H9 (cell line): ENCODE measurements around the gene NFATC1. TPM values are rescaled to one million over a fixed set of nuclear protein-coding genes. Genes with fewer than 3 reads are reported as not detected.

Experiments
- DNase-seq: peaks from one replicate; pipeline ENCODE4 v3.0.0-alpha.2; 2017
- H2AFZ ChIP-seq: one replicate; pipeline ENCODE4 v1.6.1; 2013; ENCODE audit warnings: mild to moderate bottlenecking, low read length, control low read depth, moderate library complexity
- H2AK5ac ChIP-seq: 2 replicates; pipeline ENCODE4 v1.6.1; 2013; ENCODE audit warnings: low read length, control low read depth, mixed read lengths; ENCODE audit not compliant: insufficient read length
- H2BK120ac ChIP-seq: one replicate; pipeline ENCODE4 v1.6.1; 2013; ENCODE audit warnings: low read depth, mild to moderate bottlenecking, low read length, control low read depth, inconsistent platforms; ENCODE audit not compliant: poor library complexity, severe bottlenecking
- H2BK12ac ChIP-seq: 2 replicates; pipeline ENCODE4 v1.6.1; 2013; ENCODE audit warnings: low read length, control low read depth, mixed read lengths, low read depth; ENCODE audit not compliant: insufficient read length
- H2BK15ac ChIP-seq: 2 replicates; pipeline ENCODE4 v1.6.1; 2013; ENCODE audit warnings: low read depth, low read length, control low read depth
- H2BK20ac ChIP-seq: one replicate; pipeline ENCODE4 v1.6.1; 2013; ENCODE audit warnings: low read depth, mild to moderate bottlenecking, low read length, control low read depth, inconsistent platforms; ENCODE audit not compliant: poor library complexity, severe bottlenecking
- H2BK5ac ChIP-seq: 2 replicates; pipeline ENCODE4 v1.6.1; 2013; ENCODE audit warnings: low read length, control low read depth, mixed read lengths; ENCODE audit not compliant: insufficient read length
- H3K14ac ChIP-seq: 2 replicates; pipeline ENCODE4 v1.6.1; 2013; ENCODE audit warnings: low read length, control low read depth; ENCODE audit not compliant: insufficient read depth
- H3K18ac ChIP-seq: 2 replicates; pipeline ENCODE4 v1.6.1; 2013; ENCODE audit warnings: low read depth, mild to moderate bottlenecking, mixed read lengths, low read length, control low read depth; ENCODE audit not compliant: insufficient read length
- H3K23ac ChIP-seq: 2 replicates; pipeline ENCODE4 v1.6.1; 2013; ENCODE audit warnings: low read length, control low read depth, mixed read lengths, low read depth; ENCODE audit not compliant: insufficient read length
- H3K23me2 ChIP-seq: 2 replicates; pipeline ENCODE4 v1.6.1; 2013; ENCODE audit warnings: low read depth, mild to moderate bottlenecking, mixed read lengths, low read length, control low read depth; ENCODE audit not compliant: insufficient read length, poor library complexity, severe bottlenecking
- H3K27ac ChIP-seq: 2 replicates; pipeline ENCODE4 v1.5.1; 2013; ENCODE audit warnings: low read length, control low read depth, mixed read lengths, low read depth; ENCODE audit not compliant: insufficient read length
- H3K27me3 ChIP-seq: 2 replicates; pipeline ENCODE4 v1.6.1; 2013; ENCODE audit warnings: low read length, control low read depth, inconsistent platforms; ENCODE audit not compliant: insufficient read depth
- H3K4ac ChIP-seq: 2 replicates; pipeline ENCODE4 v1.6.1; 2013; ENCODE audit warnings: low read depth, mild to moderate bottlenecking, control low read depth, inconsistent platforms, low read length, moderate library complexity
- H3K4me1 ChIP-seq: 2 replicates; pipeline ENCODE4 v1.6.1; 2013; ENCODE audit warnings: low read length, control low read depth, inconsistent platforms; ENCODE audit not compliant: insufficient read depth
- H3K4me2 ChIP-seq: 2 replicates; pipeline ENCODE4 v1.6.1; 2013; ENCODE audit warnings: low read length, control low read depth, mixed read lengths; ENCODE audit not compliant: insufficient read length, insufficient read depth
- H3K56ac ChIP-seq: 2 replicates; pipeline ENCODE4 v1.6.1; 2013; ENCODE audit warnings: low read depth, mild to moderate bottlenecking, mixed read lengths, low read length, control low read depth; ENCODE audit not compliant: insufficient read length
- H3K79me1 ChIP-seq: 2 replicates; pipeline ENCODE4 v1.6.1; 2013; ENCODE audit warnings: low read depth, mild to moderate bottlenecking, moderate library complexity, low read length, control low read depth, inconsistent platforms; ENCODE audit not compliant: insufficient read depth, poor library complexity, severe bottlenecking
- H3K79me2 ChIP-seq: 2 replicates; pipeline ENCODE4 v1.6.1; 2013; ENCODE audit warnings: low read length, control low read depth, inconsistent platforms; ENCODE audit not compliant: insufficient read depth
- H3K9ac ChIP-seq: 2 replicates; pipeline ENCODE4 v1.6.1; 2013; ENCODE audit warnings: low read length, control low read depth, mixed read lengths; ENCODE audit not compliant: insufficient read length; ENCODE audit errors: extremely low read depth
- H3K9me3 ChIP-seq: one replicate; pipeline ENCODE4 v1.6.1; 2013; ENCODE audit warnings: low read depth, low read length, inconsistent platforms; ENCODE audit not compliant: control insufficient read depth
- H3T11ph ChIP-seq: one replicate; pipeline ENCODE4 v1.6.1; 2013; ENCODE audit warnings: mild to moderate bottlenecking, low read length, control low read depth, inconsistent platforms
- H4K20me1 ChIP-seq: one replicate; pipeline ENCODE4 v1.6.1; 2013; ENCODE audit not compliant: control insufficient read depth, insufficient read length, insufficient read depth
- H4K5ac ChIP-seq: 2 replicates; pipeline ENCODE4 v1.6.1; 2013; ENCODE audit warnings: low read depth, mild to moderate bottlenecking, mixed read lengths, low read length, control low read depth; ENCODE audit not compliant: insufficient read length
- H4K8ac ChIP-seq: replicated peaks from 2 replicates; pipeline ENCODE4 v1.6.1; 2013; ENCODE audit warnings: low read length, control low read depth, mixed read lengths, low read depth; ENCODE audit not compliant: insufficient read length
- H4K91ac ChIP-seq: 2 replicates; pipeline ENCODE4 v1.6.1; 2013; ENCODE audit warnings: low read depth, mild to moderate bottlenecking, moderate library complexity, mixed read lengths, low read length, control low read depth; ENCODE audit not compliant: insufficient read length
- H3K27ac Mint-ChIP-seq, 3 experiments: 2 replicates in 2 of 3; 3 replicates in 1 of 3; pipeline ENCODE4 v1.8.0; 2020 to 2021; ENCODE audit warnings: mixed read lengths in 3 of 3, mild to moderate bottlenecking in 1 of 3, moderate library complexity in 1 of 3
- H3K27me3 Mint-ChIP-seq: 2 replicates; pipeline ENCODE4 v1.8.0; 2021; ENCODE audit warnings: low read depth, mild to moderate bottlenecking, moderate library complexity, mixed read lengths
- H3K36me3 Mint-ChIP-seq, 3 experiments: 2 replicates in 2 of 3; 3 replicates in 1 of 3; pipeline ENCODE4 v1.8.0; 2020 to 2021; ENCODE audit warnings: low read depth in 3 of 3, mixed read lengths in 3 of 3; ENCODE audit not compliant: insufficient read depth in 1 of 3
- H3K4me1 Mint-ChIP-seq, 2 experiments: 2 replicates each; pipeline ENCODE4 v1.8.0; 2020; ENCODE audit warnings: mixed read lengths in 2 of 2
- H3K4me3 Mint-ChIP-seq, 2 experiments: 2 replicates in 1 of 2; 3 replicates in 1 of 2; pipeline ENCODE4 v1.8.0; 2020 to 2021; ENCODE audit warnings: mild to moderate bottlenecking in 2 of 2, mixed read lengths in 2 of 2, moderate library complexity in 1 of 2
- H3K9me3 Mint-ChIP-seq, 2 experiments: 2 replicates in 1 of 2; 3 replicates in 1 of 2; pipeline ENCODE4 v1.8.0; 2020; ENCODE audit warnings: mild to moderate bottlenecking in 2 of 2, mixed read lengths in 2 of 2, moderate library complexity in 1 of 2
- CTCF ChIP-seq: fragments of 200-600 bp; sonication (generic); conservative IDR thresholded peaks from 3 replicates; pipeline ENCODE4 v1.8.0; 2021; ENCODE audit warnings: antibody characterized with exemption, mild to moderate bottlenecking
- WGBS: extraction: QIAGEN DNeasy Blood & Tissue Kit; methylation state at CpG from one replicate; pipeline ENCODE4 v1.1.7; 2013; ENCODE audit warnings: missing lambda C conversion rate, low lambda C conversion rate, mixed read lengths; ENCODE audit not compliant: insufficient read length; ENCODE audit errors: extremely low coverage; 5-methylcytosine and 5-hydroxymethylcytosine counted together
- total RNA-seq: library from RNA; stranded (reverse); gene quantifications from 2 replicates; pipeline ENCODE4 v1.2.1, GENCODE V29; 2021

The NFATC1 gene
- total RNA-seq, 1 experiment from 2014 or later, result 5.5 TPM

DNA sequence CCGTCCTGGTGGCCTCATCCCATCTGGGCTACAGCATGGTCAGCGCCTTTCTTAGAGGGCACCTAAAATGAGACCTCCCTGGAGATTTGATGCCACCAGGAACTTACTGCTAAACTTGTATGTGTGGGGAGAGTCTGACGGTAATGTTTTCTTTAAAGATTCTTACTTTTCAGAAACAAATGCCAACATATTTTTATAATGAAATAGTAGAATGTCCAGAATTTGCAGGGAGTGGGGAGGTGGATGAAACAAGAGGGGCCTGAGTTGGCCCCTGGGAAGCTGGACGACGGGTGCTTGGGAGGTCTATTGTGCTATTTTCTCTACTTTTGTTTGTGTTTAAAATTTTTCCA, 165.1 kb downstream of the NFATC1 start:
- Histone ChIP-seq H3T11ph (no peak overlapping the region), H3K4me1 (no peaks in the 10 kb centered on the region), H3K9me3 (no peaks in the 10 kb centered on the region), H2AK5ac (no peak overlapping the region), H2BK12ac (no peak overlapping the region), H3K14ac (no peak overlapping the region; the same call in 1 of the 2 replicates), H4K20me1 (no peaks in the 10 kb centered on the region), H2AFZ (no peak overlapping the region), H2BK5ac (no peak overlapping the region), H3K79me2 (no peaks in the 10 kb centered on the region), H4K8ac (no peak overlapping the region), H3K18ac (no peak overlapping the region), H3K23me2 (no peaks in the 10 kb centered on the region), H2BK15ac (no peak overlapping the region), H3K27me3 (no peaks in the 10 kb centered on the region), H3K4me2 (no peak overlapping the region), H3K4ac (no peak overlapping the region), H2BK120ac (no peak overlapping the region), H3K9ac (no peak overlapping the region), H4K5ac (no peak overlapping the region), H4K91ac (no peak overlapping the region), H2BK20ac (no peak overlapping the region), H3K23ac (no peak overlapping the region), H3K79me1 (no peaks in the 10 kb centered on the region), H3K27ac (no peak overlapping the region), H3K56ac (no peak overlapping the region)
- H3K36me3 Mint-ChIP-seq, result peaks cover 0 to 2% (median 0%) of the 10 kb centered on the region in 3 experiments; a peak in 2 of 7 replicates
- no peaks in the 10 kb centered on the region; the same call in 1 of the 2 replicates for H3K27me3 Mint-ChIP-seq
- no peak overlapping the region for H3K27ac Mint-ChIP-seq
- no peaks in the 10 kb centered on the region for H3K4me1 Mint-ChIP-seq
- no CpG with 5 or more reads among the region's 5 CpGs for WGBS
- TF ChIP-seq CTCF, result no peak
- no peak overlapping the region for H3K4me3 Mint-ChIP-seq
- peaks cover 6 to 8% of the 10 kb centered on the region in 2 experiments; a peak in 4 of 5 replicates for H3K9me3 Mint-ChIP-seq
- no peak for DNase-seq
